Activated naive CD4-positive, alpha-beta T cell treated with anti-CD3 and anti-CD28 coated beads, Interleukin-2, amount 50 U/mL, for 24 hours (primary cell): ENCODE results near the gene LAMA3.

Experiments
- H3K27ac Mint-ChIP-seq: one replicate; pipeline ENCODE4 v1.8.0; 2021; ENCODE audit warnings: mild to moderate bottlenecking, mixed read lengths
- H3K27me3 Mint-ChIP-seq: one replicate; pipeline ENCODE4 v1.8.0; 2021; ENCODE audit warnings: mixed read lengths
- H3K36me3 Mint-ChIP-seq: one replicate; pipeline ENCODE4 v1.8.0; 2021; ENCODE audit warnings: mixed read lengths
- H3K4me1 Mint-ChIP-seq: one replicate; pipeline ENCODE4 v1.8.0; 2021; ENCODE audit warnings: mixed read lengths
- H3K4me3 Mint-ChIP-seq: one replicate; pipeline ENCODE4 v1.8.0; 2021; ENCODE audit warnings: mild to moderate bottlenecking, mixed read lengths
- H3K9me3 Mint-ChIP-seq: one replicate; pipeline ENCODE4 v1.8.0; 2021; ENCODE audit warnings: mixed read lengths

LAMA3 gene

GRCh38 chr18:24002479-24002878 lies 313.2 kb downstream of the LAMA3 start:
- no peaks in the 10 kb centered on the region for H3K36me3 Mint-ChIP-seq
- no peaks in the 10 kb centered on the region for H3K27me3 Mint-ChIP-seq
- H3K4me1 Mint-ChIP-seq: peaks cover 66% of the 10 kb centered on the region
- no peak overlapping the region for H3K27ac Mint-ChIP-seq
- H3K4me3 Mint-ChIP-seq: no peak overlapping the region
- H3K9me3 Mint-ChIP-seq: no peaks in the 10 kb centered on the region

- Mint-ChIP-seq H3K36me3 (no peaks in the 10 kb centered on the region), H3K4me3 (no peak overlapping the region), H3K27ac (no peak overlapping the region), H3K9me3 (no peaks in the 10 kb centered on the region), H3K4me1 (peaks cover 71% of the 10 kb centered on the region), H3K27me3 (no peaks in the 10 kb centered on the region)
These were observed 314.0 kb downstream of the LAMA3 start for GRCh38 chr18:24003288-24003687.

DNA sequence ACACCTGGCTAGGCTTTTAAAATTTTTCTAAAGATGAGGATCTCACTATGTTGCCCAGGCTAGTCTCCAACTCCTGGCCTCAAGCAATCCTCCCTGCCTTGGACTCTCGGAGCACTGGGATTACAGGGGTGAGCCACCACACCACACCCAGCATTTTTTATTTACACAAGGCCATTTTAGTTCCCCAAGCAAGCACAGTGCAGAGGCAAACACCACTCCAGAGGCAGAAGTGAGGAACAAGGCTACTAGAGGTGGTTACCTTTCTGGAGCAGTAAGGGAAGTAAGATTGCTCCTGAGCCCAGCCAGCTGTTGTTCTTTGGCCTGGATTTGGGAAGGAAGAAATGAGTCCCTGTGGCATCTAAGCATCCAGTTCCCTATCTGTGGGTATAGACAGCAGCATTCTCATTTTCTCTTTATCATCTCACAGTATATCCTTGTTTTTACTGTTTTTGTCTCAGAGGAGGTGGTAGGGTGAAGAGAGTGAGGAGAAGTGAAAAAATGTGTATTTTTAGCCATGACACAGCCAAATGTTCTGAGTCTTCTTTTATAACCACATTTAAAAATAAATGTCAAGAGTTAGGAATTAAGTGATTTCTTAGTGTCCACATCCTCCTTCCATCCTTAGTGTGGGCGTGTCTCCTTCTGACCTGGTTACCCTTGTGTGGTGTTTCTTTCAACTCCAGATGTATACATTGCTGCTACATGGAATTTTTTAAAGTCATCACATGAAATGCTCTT lies 314.8 kb downstream of the LAMA3 start:
- H3K4me1 Mint-ChIP-seq: peaks cover 74% of the 10 kb centered on the region
- H3K9me3 Mint-ChIP-seq: no peaks in the 10 kb centered on the region
- no peaks in the 10 kb centered on the region for H3K36me3 Mint-ChIP-seq
- H3K27ac Mint-ChIP-seq: no peak overlapping the region
- H3K4me3 Mint-ChIP-seq: no peak overlapping the region
- H3K27me3 Mint-ChIP-seq: no peaks in the 10 kb centered on the region
